DOHH2 (cell line): ENCODE results near the gene NEK3.

Source experiments
- H3F3A ChIP-seq: fragments of 200-600 bp; sonication (generic), shearing (Covaris generic); 2 replicates; pipeline ENCODE4 v1.6.0; 2016; ENCODE audit warnings: antibody characterized with exemption, mild to moderate bottlenecking; ENCODE audit not compliant: control insufficient read depth, insufficient read depth
- H3K27ac ChIP-seq: fragments of 200-600 bp; sonication (generic); 2 replicates; pipeline ENCODE4 v1.5.1; 2014; ENCODE audit warnings: low read depth, mild to moderate bottlenecking, low read length, moderate library complexity
- H3K27me3 ChIP-seq: fragments of 200-600 bp; sonication (generic); 2 replicates; pipeline ENCODE4 v1.6.1; 2014; ENCODE audit warnings: mild to moderate bottlenecking, low read length, mixed read lengths; ENCODE audit not compliant: control insufficient read depth
- H3K36me3 ChIP-seq: fragments of 200-600 bp; sonication (generic); 2 replicates; pipeline ENCODE4 v1.6.1; 2014; ENCODE audit warnings: mild to moderate bottlenecking, low read length, moderate library complexity, mixed read lengths; ENCODE audit not compliant: control insufficient read depth
- H3K4me1 ChIP-seq: fragments of 200-600 bp; sonication (generic); 2 replicates; pipeline ENCODE4 v1.6.1; 2014; ENCODE audit warnings: mild to moderate bottlenecking, low read length, mixed read lengths; ENCODE audit not compliant: control insufficient read depth
- H3K4me2 ChIP-seq: fragments of 200-600 bp; sonication (generic); 2 replicates; pipeline ENCODE4 v1.6.0; 2014; ENCODE audit warnings: mild to moderate bottlenecking, low read length, moderate library complexity
- H3K4me3 ChIP-seq: fragments of 200-600 bp; sonication (generic); 2 replicates; pipeline ENCODE4 v1.5.1; 2014; ENCODE audit warnings: mild to moderate bottlenecking, low read length, mixed read lengths
- H3K79me2 ChIP-seq: fragments of 200-600 bp; sonication (generic); 2 replicates; pipeline ENCODE4 v1.6.1; 2014; ENCODE audit warnings: mild to moderate bottlenecking, low read length, mixed read lengths; ENCODE audit not compliant: control insufficient read depth
- H3K9me2 ChIP-seq: fragments of 200-600 bp; sonication (generic); replicated peaks from 2 replicates; pipeline ENCODE4 v1.6.1; 2014; ENCODE audit warnings: mild to moderate bottlenecking, low read length, mixed read lengths; ENCODE audit not compliant: control insufficient read depth
- H3K9me3 ChIP-seq: fragments of 200-600 bp; sonication (generic); 2 replicates; pipeline ENCODE4 v1.6.1; 2014; ENCODE audit warnings: antibody characterized with exemption, low read length, mixed read lengths; ENCODE audit not compliant: control insufficient read depth, insufficient read depth
- H4K20me1 ChIP-seq: fragments of 200-600 bp; sonication (generic); 2 replicates; pipeline ENCODE4 v1.6.0; 2014; ENCODE audit warnings: low read depth, mild to moderate bottlenecking, antibody characterized with exemption, low read length, moderate library complexity; ENCODE audit not compliant: control insufficient read depth, insufficient read depth
- EZH2phosphoT487 ChIP-seq: fragments of 200-600 bp; sonication (generic); IDR thresholded peaks from 2 replicates; pipeline ENCODE4 v1.6.1; 2017; ENCODE audit warnings: borderline replicate concordance, mild to moderate bottlenecking, antibody characterized with exemption, low read length, moderate library complexity, mixed read lengths
- TF ChIP-seq, protein P1 (sequence below): fragments of 200-600 bp; sonication (generic); IDR thresholded peaks from one replicate; pipeline ENCODE4 v1.5.1; 2014; ENCODE audit warnings: antibody characterized with exemption, mild to moderate bottlenecking, low read depth, low read length; ENCODE audit not compliant: poor library complexity, severe bottlenecking

NEK3 gene

GRCh38 chr13:52158629-52159158, 703 bp downstream of the NEK3 start:
- TF ChIP-seq, protein P1, sequence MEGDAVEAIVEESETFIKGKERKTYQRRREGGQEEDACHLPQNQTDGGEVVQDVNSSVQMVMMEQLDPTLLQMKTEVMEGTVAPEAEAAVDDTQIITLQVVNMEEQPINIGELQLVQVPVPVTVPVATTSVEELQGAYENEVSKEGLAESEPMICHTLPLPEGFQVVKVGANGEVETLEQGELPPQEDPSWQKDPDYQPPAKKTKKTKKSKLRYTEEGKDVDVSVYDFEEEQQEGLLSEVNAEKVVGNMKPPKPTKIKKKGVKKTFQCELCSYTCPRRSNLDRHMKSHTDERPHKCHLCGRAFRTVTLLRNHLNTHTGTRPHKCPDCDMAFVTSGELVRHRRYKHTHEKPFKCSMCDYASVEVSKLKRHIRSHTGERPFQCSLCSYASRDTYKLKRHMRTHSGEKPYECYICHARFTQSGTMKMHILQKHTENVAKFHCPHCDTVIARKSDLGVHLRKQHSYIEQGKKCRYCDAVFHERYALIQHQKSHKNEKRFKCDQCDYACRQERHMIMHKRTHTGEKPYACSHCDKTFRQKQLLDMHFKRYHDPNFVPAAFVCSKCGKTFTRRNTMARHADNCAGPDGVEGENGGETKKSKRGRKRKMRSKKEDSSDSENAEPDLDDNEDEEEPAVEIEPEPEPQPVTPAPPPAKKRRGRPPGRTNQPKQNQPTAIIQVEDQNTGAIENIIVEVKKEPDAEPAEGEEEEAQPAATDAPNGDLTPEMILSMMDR: no peak
- TF ChIP-seq EZH2phosphoT487: no peak
- Histone ChIP-seq H4K20me1 (no peaks in the 10 kb centered on the region), H3K4me2 (peak overlapping the region; percentile 87), H3K9me2 (no peaks in the 10 kb centered on the region), H3K9me3 (no peaks in the 10 kb centered on the region), H3K27me3 (peaks cover 26% of the 10 kb centered on the region), H3K4me3 (peak overlapping the region; percentile 82), H3F3A (no peaks in the 10 kb centered on the region), H3K79me2 (no peaks in the 10 kb centered on the region), H3K4me1 (peaks cover 17% of the 10 kb centered on the region), H3K36me3 (no peaks in the 10 kb centered on the region), H3K27ac (no peak overlapping the region)

DNA sequence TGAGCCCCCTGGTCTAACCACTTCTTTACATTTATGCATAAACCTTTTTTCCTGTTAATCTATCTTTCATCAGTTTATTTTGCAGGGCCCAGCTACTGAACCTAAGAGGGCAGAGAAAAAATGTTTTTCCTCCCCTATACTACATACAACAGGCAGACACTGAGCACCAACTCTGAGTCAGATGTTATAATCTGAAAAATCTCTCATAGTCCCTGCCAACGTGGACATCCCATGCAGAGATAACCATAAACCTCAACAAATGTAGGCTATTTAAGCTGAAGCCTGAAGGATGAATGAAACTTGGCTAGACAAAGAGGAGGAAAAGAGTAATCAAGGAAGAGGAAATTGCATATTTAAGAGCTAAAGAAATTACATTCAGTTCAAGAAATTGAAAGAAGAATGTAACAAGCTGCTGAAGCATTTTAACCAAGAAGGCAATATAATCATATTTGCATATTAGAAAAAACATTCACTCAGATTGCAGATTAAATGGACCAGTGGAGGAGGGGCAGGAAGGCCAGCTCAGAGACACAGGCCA, 2.6 kb downstream of the NEK3 start:
- H3K4me1 ChIP-seq: peaks cover 17% of the 10 kb centered on the region
- H3K36me3 ChIP-seq: no peaks in the 10 kb centered on the region
- H3K9me2 ChIP-seq: no peaks in the 10 kb centered on the region
- peaks cover 26% of the 10 kb centered on the region for H3K27me3 ChIP-seq
- no peaks in the 10 kb centered on the region for H3K79me2 ChIP-seq
- no peak for TF ChIP-seq EZH2phosphoT487
- TF ChIP-seq, protein P1: no peak
- H3K27ac ChIP-seq: no peak overlapping the region
- no peaks in the 10 kb centered on the region for H4K20me1 ChIP-seq
- H3F3A ChIP-seq: no peaks in the 10 kb centered on the region
- no peak overlapping the region for H3K4me2 ChIP-seq
- H3K9me3 ChIP-seq: no peaks in the 10 kb centered on the region
- no peak overlapping the region for H3K4me3 ChIP-seq

DNA sequence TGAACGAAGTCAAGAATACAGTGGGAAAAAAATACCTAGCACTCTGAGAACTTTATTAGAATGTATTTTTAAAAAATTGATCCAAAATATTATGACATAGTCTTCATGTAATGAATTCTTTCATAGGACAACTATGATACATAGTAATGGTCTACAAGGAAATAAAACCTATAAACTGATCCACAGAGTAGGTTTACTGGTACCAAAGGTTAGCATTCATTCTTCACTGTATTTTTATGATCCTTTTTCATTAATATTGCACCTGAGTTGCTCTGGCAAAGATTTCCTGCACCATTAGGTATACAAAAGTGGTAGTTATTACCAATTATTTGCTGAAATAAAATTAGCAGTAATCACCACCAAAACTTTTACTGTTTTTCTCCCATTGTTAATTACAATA, 4.2 kb downstream of the NEK3 start:
- H3K27me3 ChIP-seq: peaks cover 23% of the 10 kb centered on the region
- H3K4me3 ChIP-seq: no peak overlapping the region
- H3K36me3 ChIP-seq: no peaks in the 10 kb centered on the region
- no peaks in the 10 kb centered on the region for H3K9me2 ChIP-seq
- H3K27ac ChIP-seq: no peak overlapping the region
- H3K79me2 ChIP-seq: no peaks in the 10 kb centered on the region
- H3K9me3 ChIP-seq: no peaks in the 10 kb centered on the region
- TF ChIP-seq EZH2phosphoT487: no peak
- TF ChIP-seq, protein P1: no peak
- H3K4me1 ChIP-seq: peaks cover 17% of the 10 kb centered on the region
- no peaks in the 10 kb centered on the region for H4K20me1 ChIP-seq
- H3K4me2 ChIP-seq: no peak overlapping the region
- no peaks in the 10 kb centered on the region for H3F3A ChIP-seq
